HG03066 (cell line): Measurements from ENCODE around the gene RGR.

Experiments
- ATAC-seq: cut with Tn5 transposase; IDR thresholded peaks from one replicate; pipeline ENCODE4 v1.9.1; 2021; ENCODE audit warnings: low read depth; ENCODE audit not compliant: unreplicated experiment

The RGR gene

GRCh38 chr10:84244651-84245270 is at the start of gene RGR:
Gene RGR (plus strand): TSS chr10:84245053. CDS start chr10:84245091, 38 bp downstream.
- no peak for ATAC-seq

DNA sequence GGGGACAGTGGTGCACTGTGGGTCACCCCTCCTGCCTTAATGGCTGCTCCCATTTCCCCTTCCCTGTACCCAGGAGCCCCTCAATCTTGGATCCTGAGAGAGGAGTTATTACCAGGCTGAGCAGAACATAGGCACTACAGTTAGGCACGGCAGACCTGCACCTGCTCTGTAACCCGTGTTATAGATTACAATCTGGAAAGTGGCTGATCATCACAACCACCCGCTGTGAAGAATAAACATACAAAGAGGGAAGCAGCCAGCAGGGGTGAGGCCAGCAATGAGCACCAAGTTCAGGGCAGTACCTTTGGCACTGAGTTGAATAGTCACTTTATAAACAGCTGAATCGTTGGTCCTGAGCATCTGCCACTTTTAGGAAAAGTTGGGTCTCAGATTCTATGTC is 48.8 kb upstream of the RGR start:
- no peak for ATAC-seq

- no peak for ATAC-seq
Observed at GRCh38 chr10:84196941-84197340, 47.9 kb upstream of the RGR start.

GRCh38 chr10:84197643-84198042 is 47.2 kb upstream of the RGR start:
- no peak for ATAC-seq

DNA sequence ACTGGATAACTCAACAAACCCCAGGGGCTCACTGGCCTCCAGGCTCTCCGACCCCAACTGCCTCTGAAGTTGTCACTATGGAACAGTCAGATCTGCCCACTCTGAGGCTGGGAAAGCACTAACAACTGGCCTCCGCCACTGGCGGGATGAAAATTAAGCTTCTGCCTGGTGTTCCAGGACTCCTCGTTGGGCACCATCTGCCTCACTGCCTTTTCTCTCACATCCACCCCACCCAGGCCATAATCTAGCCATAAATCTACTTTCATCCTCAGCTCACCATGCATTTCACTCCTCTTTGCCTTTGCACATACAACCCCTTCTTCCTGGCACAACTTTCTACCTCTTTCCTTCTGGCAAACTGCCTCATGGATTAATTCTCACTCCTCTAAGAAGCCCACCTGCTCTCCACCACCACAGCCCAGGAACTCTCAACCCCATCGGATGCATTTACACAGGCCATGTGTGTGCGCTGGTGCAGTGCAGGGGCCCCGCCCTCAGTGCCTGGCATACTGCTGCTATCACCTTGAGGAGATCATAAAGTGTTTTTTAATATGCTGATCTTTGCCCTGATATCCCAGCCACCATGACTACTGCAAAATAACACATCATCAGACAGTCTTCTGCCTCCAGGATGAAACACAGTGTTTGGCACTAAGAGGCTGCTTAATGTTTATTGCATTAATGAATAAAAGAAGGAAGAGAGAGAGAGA is 46.5 kb upstream of the RGR start:
- no peak for ATAC-seq

DNA sequence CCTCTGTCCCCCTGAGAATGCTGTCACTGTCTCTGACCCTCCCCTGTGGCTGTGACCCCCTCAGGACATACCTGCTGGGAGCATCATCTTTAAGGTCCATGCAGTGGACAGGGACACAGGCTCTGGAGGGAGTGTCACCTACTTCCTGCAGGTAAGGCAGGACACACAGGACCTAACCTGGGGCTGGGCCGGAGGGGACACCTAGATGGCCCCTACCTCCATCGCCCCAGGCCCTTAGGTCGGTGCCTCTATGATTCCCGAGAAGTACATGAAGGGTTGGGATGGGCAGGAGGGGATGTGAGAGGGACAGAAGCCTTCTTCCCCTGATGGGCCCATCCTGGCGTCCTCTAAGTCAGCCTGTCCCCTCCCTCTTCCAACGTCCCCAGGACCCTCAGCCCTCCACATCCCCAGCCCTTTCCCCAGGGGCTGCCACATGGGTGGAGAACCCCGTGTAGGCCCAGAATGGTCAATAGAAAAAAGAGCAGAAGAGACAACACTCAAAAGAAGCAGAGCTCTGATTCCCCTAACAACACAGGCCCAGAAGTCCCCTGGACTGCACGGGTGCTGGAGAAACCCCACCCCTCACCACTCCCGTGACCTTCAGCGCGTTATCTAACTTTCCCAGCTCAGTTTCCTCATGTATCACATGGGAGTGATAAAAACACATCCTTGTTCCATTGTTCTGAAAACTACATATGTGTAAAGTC is 44.2 kb upstream of the RGR start:
- no peak for ATAC-seq

DNA sequence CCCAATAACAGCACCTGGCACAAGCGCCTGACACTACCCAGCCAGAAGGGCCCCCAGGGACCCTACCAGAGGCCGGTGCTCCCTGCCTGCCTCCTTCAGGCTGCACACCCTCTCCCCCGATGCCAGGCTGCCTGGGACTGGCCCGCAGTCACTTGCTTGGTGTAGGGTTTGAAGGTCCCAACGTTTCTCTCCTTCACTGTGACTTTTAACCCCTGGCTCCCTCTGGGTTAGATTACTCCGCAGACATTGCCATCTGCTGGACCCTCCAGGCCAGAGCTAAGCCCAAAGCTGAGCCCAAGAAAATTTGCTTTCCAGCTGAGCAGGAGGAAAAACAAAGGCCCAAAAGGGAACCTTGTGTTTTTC is 43.6 kb upstream of the RGR start:
- no peak for ATAC-seq

DNA sequence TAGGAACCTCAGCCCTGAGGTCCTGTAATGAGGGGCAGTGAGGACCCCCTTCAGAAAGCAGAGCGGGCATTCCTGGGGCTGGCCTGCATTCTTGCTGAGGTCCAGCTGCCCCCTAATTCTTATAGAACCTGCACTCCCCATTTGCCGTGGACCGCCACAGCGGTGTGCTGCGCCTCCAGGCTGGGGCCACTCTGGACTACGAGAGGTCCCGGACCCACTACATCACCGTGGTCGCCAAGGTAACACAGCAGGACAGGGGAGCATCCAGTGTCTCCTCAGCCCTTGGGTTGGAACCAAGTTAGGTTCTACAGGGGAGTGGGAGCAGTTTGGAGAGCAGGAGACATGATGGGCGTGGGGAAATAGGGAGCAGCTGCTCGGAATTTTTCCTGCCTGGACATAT is 43.2 kb upstream of the RGR start:
- no peak for ATAC-seq

DNA sequence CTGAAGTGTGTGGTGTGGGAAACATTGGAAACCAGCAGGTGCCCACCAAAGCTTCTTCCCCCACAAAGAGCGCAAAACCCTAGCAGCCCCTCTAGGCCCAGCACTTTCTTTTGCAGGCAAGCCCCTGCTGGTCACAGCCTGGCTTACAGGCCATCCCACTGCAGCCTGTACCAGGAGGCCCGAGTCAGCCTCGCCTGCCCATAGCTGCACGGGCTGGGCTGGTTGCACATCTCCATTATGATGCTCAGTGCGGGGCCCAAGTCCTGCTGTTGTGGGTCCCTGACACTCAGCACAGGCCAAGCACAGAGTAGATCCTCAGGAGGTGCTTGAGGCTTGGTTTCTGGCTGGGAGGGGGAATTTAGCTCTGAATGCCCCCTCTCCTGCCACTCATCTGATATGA is 42.5 kb upstream of the RGR start:
- no peak for ATAC-seq

DNA sequence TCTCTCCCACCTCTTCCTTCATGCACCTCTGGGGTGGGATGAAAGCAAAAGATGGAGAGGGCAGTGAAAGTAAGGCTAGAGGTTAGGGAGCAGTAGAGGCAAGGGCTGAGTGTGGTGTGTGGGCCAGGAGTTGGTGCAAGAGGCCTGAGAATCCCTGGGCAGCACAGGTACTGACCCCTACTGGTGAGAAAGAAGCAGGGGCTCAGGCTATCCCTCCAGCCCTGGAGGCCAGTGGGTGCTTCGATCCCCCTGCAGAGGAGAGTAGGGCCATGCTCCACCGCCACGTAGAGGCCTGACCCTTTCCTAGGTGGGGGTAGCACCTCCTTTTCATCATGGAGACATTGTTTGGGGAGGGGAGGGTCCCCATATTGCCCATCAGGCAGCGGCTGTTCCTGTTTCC is 40.7 kb upstream of the RGR start:
- ATAC-seq = peak; percentile 51

GRCh38 chr10:84204610-84205009 is 40.2 kb upstream of the RGR start:
- no peak for ATAC-seq

GRCh38 chr10:84205049-84205852 is 39.6 kb upstream of the RGR start:
- ATAC-seq = peak; percentile 68

GRCh38 chr10:84205853-84206525 is 38.9 kb upstream of the RGR start:
- no peak for ATAC-seq

GRCh38 chr10:84208023-84208422 is 36.8 kb upstream of the RGR start:
- ATAC-seq = no peak

- ATAC-seq = no peak
Observed at GRCh38 chr10:84211566-84211965, 33.3 kb upstream of the RGR start.

- no peak for ATAC-seq
Observed at GRCh38 chr10:84212014-84212413, 32.8 kb upstream of the RGR start.

DNA sequence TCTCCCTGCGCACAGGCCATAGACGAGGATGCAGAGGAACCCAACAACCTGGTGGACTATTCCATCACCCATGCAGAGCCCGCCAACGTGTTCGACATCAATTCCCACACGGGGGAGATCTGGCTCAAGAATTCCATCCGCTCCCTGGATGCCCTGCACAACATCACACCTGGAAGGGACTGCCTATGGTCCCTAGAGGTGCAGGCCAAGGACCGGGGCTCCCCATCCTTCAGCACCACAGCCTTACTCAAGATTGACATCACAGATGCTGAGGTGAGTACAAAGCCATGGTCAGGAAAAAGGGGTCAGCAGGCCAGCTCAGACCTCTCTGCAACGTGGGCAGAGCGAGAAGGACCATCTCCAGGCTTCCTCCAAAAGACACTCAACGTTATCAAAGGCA is 31.8 kb upstream of the RGR start:
- no peak for ATAC-seq

DNA sequence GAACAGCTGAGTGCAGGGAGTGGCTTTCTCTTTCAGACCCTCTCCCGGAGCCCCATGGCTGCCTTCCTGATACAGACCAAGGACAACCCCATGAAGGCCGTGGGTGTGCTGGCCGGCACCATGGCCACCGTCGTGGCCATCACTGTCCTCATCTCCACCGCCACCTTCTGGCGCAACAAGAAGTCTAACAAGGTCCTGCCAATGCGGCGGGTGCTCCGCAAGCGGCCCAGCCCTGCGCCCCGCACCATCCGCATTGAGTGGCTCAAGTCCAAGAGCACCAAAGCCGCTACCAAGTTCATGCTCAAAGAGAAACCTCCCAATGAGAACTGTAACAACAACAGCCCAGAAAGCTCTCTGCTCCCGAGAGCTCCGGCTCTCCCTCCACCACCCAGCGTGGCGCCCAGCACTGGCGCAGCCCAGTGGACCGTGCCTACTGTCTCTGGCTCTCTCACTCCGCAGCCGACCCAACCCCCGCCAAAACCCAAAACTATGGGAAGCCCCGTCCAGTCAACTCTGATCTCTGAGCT is 30.7 kb upstream of the RGR start:
- no peak for ATAC-seq

GRCh38 chr10:84214612-84215235 is 30.1 kb upstream of the RGR start:
- peak; percentile 86 for ATAC-seq

GRCh38 chr10:84216834-84217233 is 28.0 kb upstream of the RGR start:
- no peak for ATAC-seq
